DND-41 (cell line): Measurements from ENCODE around the gene FIBCD1.

Source experiments
- ATAC-seq: fragments of 200-7000 bp; cut with Tn5 transposase; 3 replicates; pipeline ENCODE4 v1.9.1; 2021; ENCODE audit warnings: low read depth; ENCODE audit not compliant: insufficient read depth
- DNase-seq: peaks from one replicate; pipeline ENCODE4 v3.0.0-alpha.2; 2020
- H2AFZ ChIP-seq: 2 replicates; pipeline ENCODE4 v1.6.0; 2012; ENCODE audit warnings: low read depth, low read length
- H3K27ac ChIP-seq: 2 replicates; pipeline ENCODE4 v1.5.1; 2012; ENCODE audit warnings: low read length, inconsistent platforms
- H3K27me3 ChIP-seq: fragments of 200-600 bp; sonication (generic); 2 replicates; pipeline ENCODE4 v1.6.0; 2012; ENCODE audit warnings: low read length, mild to moderate bottlenecking, inconsistent platforms; ENCODE audit not compliant: insufficient read depth, poor library complexity
- H3K36me3 ChIP-seq: 2 replicates; pipeline ENCODE4 v1.5.1; 2012; ENCODE audit warnings: low read length, inconsistent platforms; ENCODE audit not compliant: insufficient read depth
- H3K4me1 ChIP-seq: 2 replicates; pipeline ENCODE4 v1.5.1; 2012; ENCODE audit warnings: mild to moderate bottlenecking, low read length; ENCODE audit not compliant: insufficient read depth
- H3K4me2 ChIP-seq: 2 replicates; pipeline ENCODE4 v1.6.0; 2012; ENCODE audit warnings: mild to moderate bottlenecking, moderate library complexity, low read length, inconsistent platforms; ENCODE audit not compliant: insufficient read depth
- H3K4me3 ChIP-seq, 2 experiments: fragments of 200-600 bp in 1 of 2; shearing (Covaris generic) in 1 of 2; 2 replicates each; pipeline ENCODE4 v1.5.1; 2012 to 2016; ENCODE audit warnings: inconsistent platforms in 2 of 2, low read length in 2 of 2, mild to moderate bottlenecking in 2 of 2, low read depth in 1 of 2, moderate library complexity in 1 of 2
- H3K79me2 ChIP-seq: 2 replicates; pipeline ENCODE4 v1.6.0; 2012; ENCODE audit warnings: low read length, inconsistent platforms; ENCODE audit not compliant: insufficient read depth
- H3K9ac ChIP-seq: 2 replicates; pipeline ENCODE4 v1.6.0; 2012; ENCODE audit warnings: low read depth, mild to moderate bottlenecking, inconsistent platforms, low read length, moderate library complexity
- H3K9me3 ChIP-seq: 2 replicates; pipeline ENCODE4 v1.5.1; 2012; ENCODE audit warnings: low read length, moderate library complexity, mild to moderate bottlenecking, inconsistent platforms; ENCODE audit not compliant: insufficient read depth, severe bottlenecking
- H4K20me1 ChIP-seq: 2 replicates; pipeline ENCODE4 v1.6.0; 2012; ENCODE audit warnings: low read length; ENCODE audit not compliant: insufficient read depth
- EZH2 ChIP-seq: IDR thresholded peaks from 3 replicates; pipeline ENCODE4 v1.6.1; 2012; ENCODE audit warnings: borderline replicate concordance, low read depth, mild to moderate bottlenecking, moderate library complexity, low read length, inconsistent platforms; ENCODE audit not compliant: severe bottlenecking
- TF ChIP-seq, protein P1 (sequence below): IDR thresholded peaks from 2 replicates; pipeline ENCODE4 v1.5.1; 2012; ENCODE audit warnings: borderline replicate concordance, low read length, moderate library complexity, mild to moderate bottlenecking; ENCODE audit not compliant: poor library complexity, severe bottlenecking; ENCODE audit errors: extremely low read depth

The FIBCD1 gene

DNA sequence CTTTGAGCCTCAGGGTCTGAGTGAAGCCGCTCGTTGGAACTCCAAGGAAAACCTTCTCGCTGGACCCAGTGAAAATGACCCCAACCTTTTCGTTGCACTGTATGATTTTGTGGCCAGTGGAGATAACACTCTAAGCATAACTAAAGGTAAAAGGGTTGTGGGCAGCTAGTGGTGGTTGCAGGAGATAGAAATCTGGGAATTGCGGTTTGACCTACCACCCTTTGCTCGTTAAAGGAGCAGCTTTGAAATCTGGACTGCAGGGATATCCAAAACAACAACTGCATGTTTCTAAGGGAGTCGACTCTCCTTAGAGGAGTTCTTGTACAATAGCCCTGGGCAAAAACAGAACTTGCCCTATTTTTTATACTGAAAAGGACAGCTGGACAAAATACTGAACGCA is 85.0 kb downstream of the FIBCD1 start:
- peaks cover 64% of the 10 kb centered on the region for H3K79me2 ChIP-seq
- H3K9ac ChIP-seq: no peak overlapping the region
- H3K4me2 ChIP-seq: no peak overlapping the region
- no peaks in the 10 kb centered on the region for H3K4me1 ChIP-seq
- no peak for DNase-seq
- no peak overlapping the region for H3K27ac ChIP-seq
- no peaks in the 10 kb centered on the region for H3K9me3 ChIP-seq
- no peak for ATAC-seq
- peaks cover 29% of the 10 kb centered on the region; the same call in 1 of the 2 replicates for H4K20me1 ChIP-seq
- H3K4me3 ChIP-seq: no peak overlapping the region
- H3K36me3 ChIP-seq: peaks cover 53% of the 10 kb centered on the region
- H3K27me3 ChIP-seq: no peaks in the 10 kb centered on the region
- TF ChIP-seq, protein P1, sequence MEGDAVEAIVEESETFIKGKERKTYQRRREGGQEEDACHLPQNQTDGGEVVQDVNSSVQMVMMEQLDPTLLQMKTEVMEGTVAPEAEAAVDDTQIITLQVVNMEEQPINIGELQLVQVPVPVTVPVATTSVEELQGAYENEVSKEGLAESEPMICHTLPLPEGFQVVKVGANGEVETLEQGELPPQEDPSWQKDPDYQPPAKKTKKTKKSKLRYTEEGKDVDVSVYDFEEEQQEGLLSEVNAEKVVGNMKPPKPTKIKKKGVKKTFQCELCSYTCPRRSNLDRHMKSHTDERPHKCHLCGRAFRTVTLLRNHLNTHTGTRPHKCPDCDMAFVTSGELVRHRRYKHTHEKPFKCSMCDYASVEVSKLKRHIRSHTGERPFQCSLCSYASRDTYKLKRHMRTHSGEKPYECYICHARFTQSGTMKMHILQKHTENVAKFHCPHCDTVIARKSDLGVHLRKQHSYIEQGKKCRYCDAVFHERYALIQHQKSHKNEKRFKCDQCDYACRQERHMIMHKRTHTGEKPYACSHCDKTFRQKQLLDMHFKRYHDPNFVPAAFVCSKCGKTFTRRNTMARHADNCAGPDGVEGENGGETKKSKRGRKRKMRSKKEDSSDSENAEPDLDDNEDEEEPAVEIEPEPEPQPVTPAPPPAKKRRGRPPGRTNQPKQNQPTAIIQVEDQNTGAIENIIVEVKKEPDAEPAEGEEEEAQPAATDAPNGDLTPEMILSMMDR: no peak
- no peak for TF ChIP-seq EZH2
- H2AFZ ChIP-seq: no peak overlapping the region

DNA sequence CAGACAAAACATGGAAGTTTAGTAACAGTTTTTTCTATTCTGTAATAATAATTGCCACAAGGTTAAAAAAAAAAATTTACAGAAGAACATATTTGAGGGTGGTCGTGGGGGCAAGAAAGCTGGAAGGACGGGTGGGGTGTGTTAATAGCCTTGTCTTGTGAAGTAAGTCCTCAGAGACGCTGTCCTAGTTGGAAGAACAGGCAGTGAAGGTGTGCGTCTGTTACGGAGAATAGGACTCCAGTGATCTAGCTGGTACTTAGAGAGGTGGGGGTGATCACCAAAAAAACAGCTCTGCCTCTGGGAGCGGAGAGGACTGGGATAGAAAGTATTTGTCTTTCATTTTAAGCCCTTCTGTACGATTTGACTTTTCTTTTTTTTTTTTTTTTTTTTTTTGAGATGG is 86.2 kb downstream of the FIBCD1 start:
- TF ChIP-seq, protein P1: no peak
- no peak for TF ChIP-seq EZH2
- Histone ChIP-seq H3K36me3 (peaks cover 40% of the 10 kb centered on the region), H3K27ac (no peak overlapping the region), H3K4me3 (no peak overlapping the region), H3K9me3 (no peaks in the 10 kb centered on the region), H3K4me1 (no peaks in the 10 kb centered on the region), H3K27me3 (no peaks in the 10 kb centered on the region), H4K20me1 (peaks cover 25% of the 10 kb centered on the region; the same call in 1 of the 2 replicates), H3K9ac (no peak overlapping the region), H3K79me2 (peaks cover 73% of the 10 kb centered on the region), H2AFZ (no peak overlapping the region), H3K4me2 (no peak overlapping the region)
- DNase-seq (no peak), ATAC-seq (no peak)
